EH (cell line): ENCODE results near the gene KCNK7.
A peak's percentile ranks its signal among the peaks of the same experiment; 100 is the strongest.

Experiments
- DNase-seq: peaks from one replicate; pipeline ENCODE4 v3.0.0-alpha.2; 2015; ENCODE audit warnings: low read depth

KCNK7 gene

DNA sequence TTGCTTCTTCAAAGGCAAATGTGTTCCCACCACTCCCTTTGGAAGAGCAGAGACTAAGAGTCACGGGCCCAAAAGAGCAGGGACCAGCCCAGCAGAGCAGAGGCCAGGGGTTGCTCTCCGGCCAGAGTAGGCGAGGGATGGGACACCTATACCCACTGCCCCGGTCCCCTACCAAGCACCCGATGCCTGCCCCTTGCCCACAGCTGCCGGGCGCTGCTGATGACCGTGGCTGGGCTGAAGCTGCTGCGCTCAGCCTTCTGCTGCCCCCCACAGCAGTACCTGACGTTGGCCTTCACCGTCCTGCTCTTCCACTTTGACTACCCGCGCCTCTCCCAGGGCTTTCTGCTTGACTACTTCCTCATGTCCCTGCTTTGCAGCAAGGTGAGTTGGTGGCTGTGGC lies 31.6 kb upstream of the KCNK7 start:
- no peak for DNase-seq

DNA sequence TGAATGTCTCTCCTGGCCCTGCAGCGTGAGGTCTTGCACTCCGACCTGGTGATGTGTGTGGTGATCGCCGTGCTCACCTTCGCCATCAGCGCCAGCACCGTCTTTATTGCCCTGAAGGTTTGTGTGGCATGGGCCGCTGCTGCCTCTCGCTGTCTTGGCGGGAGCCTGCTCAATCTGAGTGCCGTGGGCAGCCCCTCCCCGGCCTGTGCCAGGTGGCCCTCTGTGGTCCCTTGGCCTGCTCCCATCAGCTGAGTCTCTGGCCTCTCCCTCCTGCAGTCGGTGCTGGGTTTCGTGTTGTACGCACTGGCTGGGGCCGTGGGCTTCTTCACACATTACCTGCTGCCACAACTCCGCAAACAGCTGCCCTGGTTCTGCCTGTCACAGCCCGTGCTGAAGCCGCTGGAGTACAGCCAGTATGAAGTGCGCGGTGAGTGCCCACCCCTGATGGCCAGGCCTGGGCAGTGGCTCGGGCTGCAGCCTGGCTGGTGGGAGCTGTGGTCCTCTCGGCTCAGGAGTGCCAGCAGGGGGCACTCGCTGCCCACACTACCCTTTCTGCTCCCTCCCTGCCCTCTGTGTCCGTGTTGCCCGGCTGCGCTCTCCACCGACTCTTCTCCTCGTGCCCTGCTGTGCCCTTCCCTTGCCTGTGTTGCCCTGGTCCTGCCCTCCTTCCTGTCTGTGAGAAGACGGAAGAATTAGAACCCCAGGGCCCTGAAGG lies 30.2 kb upstream of the KCNK7 start:
- peak; percentile 57 for DNase-seq

DNA sequence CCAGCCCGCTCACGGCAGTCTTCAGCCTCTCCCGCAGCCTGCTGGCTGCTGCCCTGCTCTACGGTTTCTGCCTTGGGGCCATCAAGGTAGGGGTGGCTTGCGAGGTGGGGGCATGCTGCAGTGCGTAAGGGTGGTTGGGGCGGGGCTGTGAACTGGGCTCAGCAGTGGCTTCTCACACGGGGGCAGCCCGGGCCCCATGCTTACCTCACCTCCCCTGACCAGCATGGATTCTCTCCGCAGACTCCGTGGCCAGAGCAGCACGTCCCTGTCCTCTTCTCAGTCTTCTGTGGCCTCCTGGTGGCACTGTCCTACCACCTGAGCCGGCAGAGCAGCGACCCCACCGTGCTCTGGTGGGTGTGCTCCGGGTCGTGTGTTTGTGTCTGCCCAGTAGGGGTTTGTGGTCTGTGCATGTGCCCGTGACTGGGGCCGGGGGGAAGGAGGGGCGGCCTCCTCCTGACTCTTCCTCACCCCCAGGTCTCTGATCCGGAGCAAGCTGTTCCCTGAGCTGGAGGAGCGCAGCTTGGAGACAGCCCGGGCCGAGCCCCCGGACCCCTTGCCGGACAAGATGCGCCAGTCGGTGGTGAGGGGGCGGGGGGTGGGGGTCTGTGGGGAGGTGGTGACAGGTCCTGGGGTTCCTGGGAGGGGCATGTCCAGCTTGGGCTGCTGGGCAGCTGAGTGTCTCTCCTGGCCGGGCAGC lies 29.5 kb upstream of the KCNK7 start:
- no peak for DNase-seq

DNA sequence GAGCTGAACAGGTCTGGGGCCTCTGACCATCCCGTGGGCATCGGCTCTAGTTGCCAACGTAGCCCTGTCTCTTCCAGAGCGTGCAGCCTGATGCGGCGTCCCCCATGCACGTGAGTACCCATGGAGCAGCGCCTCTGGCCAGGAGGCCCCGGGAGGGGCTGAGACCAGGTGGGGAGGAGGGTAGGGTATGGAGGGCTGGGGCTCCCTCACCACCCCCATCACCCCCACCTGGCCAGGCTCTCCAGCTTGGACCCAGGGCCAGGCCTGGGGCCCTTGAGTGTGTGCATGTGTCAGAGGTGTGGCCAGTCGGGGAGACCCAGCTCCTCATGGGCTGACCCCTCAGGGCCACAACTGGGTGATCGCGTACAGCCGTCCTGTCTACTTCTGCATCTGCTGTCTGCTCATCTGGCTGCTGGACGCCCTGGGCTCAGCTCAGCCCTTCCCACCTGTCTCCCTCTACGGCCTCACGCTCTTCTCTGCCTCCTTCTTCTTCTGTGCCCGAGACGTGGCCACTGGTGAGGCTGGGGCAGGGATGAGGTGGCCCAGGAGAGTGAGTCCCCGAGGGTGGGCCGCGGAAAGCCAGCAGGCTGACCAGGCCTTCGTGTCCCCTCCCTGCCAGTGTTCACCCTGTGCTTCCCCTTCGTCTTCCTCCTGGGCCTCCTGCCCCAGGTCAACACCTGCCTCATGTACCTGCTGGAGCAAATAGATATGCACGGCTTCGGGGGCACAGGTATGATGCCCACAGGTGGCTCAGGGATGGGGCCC lies 28.4 kb upstream of the KCNK7 start:
- no peak for DNase-seq

DNA sequence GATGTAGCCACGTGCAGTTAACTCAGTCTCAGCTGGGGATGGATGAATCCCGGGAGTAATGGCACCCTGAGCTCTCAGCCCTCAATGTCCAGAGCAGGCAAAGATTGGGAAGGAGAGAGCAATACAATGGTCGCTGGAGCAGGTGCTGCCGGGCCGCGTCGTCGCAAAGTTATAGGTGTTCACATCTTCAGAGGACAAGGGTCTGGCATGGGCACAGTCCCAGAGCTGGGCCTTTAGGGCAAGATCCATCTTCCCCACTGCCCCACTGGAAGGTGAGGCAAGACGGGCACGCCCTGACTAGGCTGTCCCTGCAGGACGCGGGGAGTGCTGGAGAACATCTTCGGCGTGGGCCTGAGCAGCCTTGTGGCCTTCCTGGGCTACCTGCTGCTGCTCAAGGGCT lies 27.6 kb upstream of the KCNK7 start:
- DNase-seq: no peak

DNA sequence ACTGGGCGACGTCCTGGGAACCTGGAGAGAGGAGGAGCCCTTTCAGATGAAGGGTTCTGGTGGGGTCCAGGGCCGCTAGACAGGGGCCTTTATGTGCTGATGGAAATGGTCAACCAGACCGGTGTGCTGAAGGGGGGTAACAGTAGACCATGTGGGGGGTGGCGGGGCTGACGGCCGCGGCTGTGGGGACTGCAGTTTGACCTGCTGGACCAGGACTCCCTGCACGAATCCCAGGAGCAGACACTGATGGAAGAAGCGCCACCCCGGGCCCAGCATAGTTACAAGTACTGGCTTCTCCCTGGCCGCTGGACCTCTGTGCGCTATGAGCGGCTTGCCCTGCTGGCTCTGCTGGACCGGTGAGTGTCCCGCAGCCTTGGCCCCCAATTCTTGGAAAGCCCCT lies 26.4 kb upstream of the KCNK7 start:
- no peak for DNase-seq

DNA sequence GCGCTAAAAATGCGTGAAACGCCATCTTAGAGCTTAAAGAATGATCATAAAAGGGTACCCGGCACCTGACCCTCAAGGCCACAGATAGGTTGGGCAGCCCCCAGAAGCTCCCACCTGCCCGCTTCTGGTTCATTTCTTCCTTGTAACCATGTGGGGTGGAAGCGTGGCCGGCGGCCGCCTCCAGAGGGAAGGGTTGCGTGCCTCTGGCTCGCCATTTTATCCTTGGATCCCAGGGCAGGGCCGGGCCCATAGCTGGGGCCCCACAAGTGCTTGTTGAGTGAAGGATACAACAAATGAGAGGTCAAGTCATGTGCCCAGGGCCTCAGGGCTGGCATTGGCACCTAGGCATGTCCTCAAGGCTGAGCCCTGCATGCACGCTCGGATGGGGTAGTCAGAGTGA lies 25.9 kb upstream of the KCNK7 start:
- no peak for DNase-seq

DNA sequence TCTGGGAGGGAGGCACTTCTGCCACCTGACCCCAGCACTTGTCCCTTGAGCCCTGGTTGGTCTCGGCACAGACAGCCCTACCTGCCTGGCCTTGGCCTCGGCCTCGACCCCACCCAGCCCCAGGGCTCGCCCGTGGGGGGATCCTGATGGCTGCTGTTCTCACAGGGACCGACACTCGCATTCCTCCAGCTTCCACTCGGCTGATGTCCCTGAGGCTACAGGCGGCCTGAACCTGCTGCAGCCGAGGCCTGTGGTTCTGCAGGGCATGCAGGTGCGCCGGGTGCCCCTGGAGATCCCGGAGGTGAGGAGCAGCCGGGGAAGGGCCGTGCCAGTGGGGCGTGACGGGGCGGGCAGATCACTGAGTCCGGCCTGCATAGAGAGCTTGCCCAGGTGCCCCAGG lies 25.1 kb upstream of the KCNK7 start:
- no peak for DNase-seq

DNA sequence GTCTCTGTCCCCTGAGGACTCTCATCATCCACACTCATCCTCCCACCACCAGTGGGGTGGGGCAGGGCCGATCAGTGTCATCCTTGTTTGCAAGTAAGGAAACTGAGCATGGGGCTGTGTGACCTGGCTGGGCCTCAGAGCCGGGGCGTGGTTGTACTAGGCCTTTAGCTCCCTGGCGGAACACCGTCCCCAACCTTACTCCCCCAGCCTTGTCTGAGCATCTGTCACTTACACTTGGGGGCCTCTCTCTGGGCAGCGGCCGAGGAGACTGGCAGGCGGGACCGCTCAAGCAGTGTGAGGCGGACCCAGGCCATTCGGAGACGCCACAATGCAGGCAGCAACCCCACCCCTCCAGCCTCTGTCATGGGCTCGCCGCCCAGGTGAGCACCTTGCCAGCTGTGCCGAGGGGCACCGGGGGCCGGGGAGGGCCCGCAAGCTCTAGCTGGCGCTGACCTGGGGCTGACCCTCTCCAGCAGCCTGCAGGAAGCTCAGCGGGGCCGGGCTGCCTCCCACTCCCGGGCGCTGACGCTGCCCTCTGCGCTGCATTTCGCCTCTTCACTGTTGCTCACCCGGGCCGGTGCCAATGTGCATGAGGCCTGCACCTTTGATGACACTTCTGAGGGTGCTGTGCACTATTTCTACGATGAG lies 23.8 kb upstream of the KCNK7 start:
- DNase-seq: no peak

DNA sequence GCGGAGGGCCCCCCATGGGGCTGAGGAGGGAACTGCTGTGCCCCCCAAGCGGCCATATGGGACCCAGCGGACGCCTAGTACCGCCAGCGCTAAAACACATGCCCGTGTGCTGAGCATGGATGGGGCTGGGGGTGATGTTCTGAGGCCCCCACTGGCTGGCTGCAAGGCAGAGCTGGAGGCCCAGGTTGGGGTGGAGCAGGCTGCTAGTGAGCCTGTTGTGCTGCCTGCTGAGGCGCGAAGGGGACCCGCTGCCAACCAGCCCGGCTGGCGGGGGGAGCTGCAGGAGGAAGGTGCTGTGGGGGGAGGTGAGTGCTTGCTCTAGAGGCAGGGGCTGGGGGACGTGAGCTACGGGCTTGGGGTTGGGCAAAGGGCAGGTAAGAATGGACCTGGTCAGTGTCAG lies 23.2 kb upstream of the KCNK7 start:
- no peak for DNase-seq

DNA sequence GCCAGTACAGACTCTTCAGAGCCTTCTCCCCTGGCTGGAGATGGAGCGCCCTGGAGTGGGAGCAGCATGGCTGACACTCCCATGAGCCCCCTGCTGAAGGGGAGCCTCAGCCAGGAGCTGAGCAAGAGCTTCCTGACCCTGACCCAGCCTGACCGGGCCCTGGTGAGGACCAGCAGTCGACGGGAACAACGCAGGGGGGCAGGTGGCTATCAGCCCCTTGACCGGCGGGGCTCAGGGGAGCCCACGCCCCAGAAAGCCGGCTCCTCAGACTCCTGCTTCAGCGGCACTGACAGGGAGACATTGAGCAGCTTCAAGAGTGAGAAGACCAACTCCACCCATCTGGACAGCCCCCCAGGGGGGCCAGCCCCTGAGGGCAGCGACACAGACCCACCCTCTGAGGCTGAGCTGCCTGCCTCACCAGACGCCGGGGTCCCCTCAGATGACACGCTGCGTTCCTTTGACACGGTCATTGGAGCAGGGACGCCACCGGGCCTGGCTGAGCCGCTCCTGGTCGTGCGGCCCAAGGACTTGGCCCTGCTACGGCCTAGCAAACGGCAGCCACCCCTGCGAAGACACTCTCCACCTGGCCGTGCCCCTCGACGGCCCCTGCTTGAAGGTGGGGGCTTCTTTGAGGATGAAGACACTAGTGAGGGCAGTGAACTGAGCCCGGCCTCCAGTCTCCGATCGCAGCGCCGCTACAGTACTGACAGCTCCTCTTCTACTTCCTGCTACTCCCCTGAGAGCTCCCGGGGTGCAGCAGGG lies 22.6 kb upstream of the KCNK7 start:
- no peak for DNase-seq

DNA sequence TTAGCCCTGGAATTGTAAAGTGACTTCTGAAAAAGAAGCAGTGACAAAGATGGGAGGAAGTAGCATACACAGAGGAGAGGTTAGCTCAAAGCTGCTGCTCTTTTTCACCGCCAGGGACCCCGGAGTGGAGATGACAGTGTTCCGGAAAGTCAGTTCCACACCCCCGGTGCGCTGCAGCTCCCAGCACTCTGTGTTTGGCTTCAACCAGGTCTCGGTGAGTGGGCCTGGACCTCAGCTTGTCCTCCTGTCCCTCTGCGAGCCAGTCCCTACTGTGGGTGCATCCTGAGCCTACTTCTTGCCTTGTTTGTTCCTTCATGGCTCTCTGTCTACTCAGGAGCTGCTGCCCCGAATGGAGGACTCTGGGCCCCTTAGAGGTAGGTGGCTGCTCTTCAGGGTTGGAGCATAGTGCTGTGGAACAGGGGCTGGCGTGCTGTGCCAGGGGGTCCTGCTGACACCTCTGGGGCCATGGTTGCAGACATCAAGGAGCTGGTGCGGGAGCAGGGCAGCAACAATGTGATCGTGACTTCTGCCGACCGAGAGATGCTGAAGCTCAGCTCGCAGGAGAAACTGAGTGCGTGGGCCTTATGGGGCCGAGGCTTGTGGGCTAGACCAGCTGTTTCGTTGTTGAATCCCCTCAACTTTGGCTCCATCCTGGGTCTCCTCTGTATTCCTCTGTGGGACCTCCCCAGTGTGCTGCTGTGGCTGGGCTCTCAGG lies 21.7 kb upstream of the KCNK7 start:
- DNase-seq: no peak

DNA sequence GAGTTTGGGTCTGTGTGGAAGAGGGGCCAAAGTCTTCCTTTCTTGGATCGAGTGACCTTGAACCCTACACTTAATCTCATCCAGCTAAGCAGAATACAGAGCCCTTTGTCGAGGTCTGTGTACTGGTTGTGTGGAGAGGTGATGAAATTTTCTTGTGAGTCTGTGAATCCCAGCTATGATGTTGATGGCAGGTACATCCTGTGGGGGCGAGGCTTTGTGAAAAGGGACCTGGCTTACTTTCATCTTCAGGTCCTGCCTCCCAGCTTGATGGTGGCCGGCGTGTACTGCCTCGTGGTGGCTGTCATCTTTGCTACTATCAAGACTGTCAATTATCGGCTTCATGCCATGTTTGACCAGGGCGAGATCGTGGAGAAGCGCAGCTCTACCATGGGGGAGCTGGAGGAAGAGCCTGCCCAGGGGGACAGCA lies 21.0 kb upstream of the KCNK7 start:
- no peak for DNase-seq

DNA sequence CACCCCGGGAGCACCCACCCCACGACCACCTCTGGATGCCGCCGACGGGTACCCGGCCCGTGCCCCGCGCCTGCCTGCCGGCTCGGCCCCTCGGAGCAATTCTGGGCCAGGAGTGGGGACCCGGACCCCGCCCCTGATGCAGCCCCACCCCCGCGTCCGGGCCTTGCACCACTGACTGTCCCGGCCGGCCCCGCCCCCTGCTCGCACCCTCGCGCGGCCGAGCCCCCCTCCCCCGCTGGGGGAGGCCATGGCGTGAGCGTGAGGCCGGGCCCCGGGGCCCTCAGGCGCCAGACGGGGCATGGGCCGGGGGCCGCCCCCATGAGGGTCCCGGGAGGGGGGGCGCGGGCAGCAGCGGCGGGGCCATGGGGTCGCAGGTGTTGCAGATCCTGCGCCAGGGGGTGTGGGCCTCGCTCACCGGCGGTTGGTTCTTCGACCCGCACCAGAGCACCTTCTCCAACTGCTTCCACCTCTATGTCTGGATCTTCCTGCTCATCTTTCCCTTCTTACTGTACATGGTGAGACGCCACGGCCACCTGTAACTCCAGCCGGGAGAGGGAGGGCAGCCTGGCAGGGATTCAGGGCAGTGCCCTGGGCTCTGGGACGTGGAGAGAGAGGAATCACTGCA lies 20.5 kb upstream of the KCNK7 start:
- peak; percentile 39 for DNase-seq

DNA sequence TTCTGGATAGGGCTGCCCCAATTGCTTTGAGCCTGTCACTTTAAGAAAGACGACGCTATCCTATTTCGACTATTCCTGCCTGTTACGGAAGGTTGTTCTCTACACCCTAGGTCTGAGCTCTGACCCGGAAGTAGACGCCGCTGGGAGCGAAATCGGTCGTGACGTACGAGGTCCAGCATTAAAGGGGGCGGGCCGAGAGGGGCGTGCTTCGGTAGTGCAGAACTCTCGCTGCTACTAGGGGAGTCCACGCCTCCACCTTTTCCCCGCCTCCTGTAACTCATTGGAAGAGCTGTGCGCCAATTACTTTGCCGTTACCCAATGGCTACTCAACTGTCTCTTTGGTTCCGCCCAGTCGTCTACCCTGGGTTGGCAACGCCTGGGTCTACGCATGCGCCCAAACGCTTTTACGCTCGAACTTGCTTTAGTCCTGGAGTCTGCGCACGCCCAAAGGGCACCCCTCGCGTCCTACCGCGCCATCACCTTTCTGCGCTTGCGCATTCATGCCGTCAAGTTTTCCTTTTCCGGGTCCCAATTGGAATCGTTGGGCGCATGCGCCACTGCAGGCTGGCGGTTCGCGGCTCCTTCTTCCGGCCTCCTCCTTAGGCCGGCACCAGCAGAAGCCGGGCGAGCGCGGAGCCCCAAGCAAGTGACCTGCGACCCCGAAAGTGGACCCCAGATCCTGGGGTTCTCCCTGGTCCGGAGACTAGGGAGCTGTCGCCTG lies 19.8 kb upstream of the KCNK7 start, which contains the start of gene PCNX3:
Gene PCNX3, plus strand, starts transcription at position 548 of the 721 bp plus-strand sequence. CDS start 536 bp downstream, outside the sequence.
- peak; percentile 100 for DNase-seq

DNA sequence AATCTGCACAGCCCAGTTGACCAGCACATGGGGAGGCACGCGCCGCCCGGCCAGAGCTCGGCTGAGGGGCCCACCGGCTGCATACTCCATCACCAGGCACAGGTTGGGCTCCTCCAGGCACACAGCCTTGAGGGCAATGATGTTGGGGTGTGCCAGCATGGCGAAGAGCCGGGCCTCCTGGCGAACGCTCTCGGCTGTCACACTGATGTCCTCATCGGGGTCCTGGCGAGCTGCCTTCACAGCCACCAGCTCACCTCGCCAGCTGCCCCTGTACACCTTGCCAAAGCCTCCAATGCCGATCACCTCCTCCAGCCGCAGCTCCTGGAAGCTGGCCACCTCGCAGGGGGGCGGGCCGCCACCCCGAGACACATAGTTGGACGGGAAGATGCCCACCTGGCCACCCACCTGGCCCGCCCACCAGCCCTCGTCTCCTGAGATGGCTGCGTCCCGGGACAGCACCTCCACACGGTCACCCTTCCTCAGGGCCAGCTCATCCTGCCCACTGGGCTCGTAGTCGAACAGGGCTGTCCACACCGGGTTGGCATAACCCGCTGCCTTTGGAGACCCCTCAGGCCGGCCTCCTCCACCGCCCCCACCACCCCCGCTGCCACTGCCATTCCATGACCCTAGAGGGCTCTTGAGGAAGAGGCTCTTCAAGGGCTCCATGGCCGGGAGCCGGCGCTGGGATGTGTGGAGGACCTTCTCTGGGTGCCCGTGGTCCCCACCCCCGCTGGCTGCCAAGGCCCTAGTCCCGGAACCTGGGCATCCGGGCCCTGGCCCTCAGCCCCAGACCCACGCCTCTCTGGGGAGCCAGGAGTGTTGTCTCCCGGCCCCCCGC lies 17.7 kb upstream of the KCNK7 start:
- DNase-seq: no peak

DNA sequence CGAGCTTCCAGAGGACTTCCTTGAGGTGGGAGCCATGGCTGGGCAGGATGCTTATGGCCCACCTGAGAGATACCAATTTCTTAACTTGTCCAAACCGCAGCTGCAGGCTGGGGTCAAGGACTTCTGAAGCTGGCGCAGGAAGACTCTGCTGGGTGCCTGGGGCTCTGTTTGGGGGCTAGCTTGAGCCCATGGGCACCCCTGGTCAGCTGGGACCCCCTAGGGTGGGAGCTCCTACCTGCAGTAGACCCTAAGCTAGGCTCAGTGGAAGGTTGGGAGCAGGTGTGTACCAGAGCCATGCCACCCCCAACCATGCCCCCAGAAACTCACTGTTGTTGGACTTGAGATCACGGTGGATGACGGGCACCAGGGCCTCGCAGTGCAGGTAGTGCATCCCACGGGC lies 17.1 kb upstream of the KCNK7 start:
- DNase-seq: no peak

DNA sequence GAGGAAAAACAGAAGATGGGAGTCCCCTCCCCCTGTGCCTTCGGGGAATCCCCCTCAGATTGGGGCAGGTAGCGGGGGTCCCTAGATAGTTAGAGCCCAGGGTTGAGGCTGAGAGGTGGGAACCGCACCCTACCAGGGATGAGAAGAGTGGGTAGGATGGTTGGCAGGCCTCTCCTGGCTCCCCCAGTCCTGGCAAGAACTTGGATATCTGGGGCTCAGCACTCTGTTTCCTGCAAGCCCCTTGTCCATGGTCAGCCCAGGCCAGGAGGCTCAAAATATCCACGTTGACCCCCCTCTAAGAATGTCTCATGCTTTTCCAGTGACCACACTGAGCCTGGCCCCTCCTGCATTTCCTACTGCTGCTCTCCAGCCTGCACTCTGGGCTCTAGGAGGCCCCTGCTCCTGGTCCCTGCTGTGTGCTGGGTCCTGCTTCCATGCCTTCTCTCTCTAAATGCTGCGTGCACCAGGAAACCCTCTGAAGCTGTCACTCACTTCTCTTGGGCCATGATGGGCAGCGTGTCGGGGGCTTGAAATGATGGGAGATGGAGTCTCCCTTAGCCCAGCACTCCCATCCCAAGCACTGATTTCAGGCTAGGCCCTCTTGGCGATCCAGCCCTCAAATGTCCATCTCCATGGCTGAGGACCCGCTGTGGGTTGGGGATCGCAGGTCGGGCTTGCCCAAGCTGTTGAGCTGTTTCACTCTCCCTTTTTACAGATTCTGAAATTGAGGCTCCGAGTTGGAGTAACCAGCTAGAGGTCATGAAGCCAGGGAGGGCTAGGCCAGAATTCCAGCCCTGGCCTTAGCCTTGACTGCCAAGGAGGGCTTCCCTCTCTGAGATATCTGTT lies 16.4 kb upstream of the KCNK7 start:
- DNase-seq: peak; percentile 57
